ENCODE data around the gene ADAMTS14. TPM values are rescaled to one million over a fixed set of nuclear protein-coding genes. Genes with fewer than 3 reads are reported as not detected.

Gene ADAMTS14
- total RNA-seq, 1 donor from 2014 or later = 1.3 TPM

DNA sequence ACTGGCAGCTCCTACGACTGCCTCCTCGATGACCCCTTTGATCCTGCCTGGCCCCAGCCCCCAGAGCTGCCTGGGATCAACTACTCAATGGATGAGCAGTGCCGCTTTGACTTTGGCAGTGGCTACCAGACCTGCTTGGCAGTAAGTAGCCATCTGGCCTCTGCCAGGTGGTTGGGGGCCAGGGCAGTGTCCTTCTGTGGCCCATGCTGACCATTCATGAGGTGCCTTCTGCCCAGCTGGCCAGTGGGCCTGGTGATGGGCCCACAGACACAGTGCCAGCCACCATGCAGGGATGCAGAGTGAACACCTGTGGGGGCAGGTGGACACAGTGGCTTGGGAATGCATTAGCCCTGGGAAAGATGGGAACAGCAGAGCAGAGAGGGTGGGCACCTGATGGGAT lies 62.9 kb downstream of the ADAMTS14 start:
- Histone ChIP-seq H3K27me3 (ENCODE audit: control insufficient read depth, insufficient read depth, low read length) (peaks cover 2% of the 10 kb centered on the region), H3K4me3 (ENCODE audit: low read depth, low read length) (no peak overlapping the region), H3K36me3 (ENCODE audit: control insufficient read depth, insufficient read depth, low read length) (no peaks in the 10 kb centered on the region)
- DNase-seq (ENCODE audit: low read depth) = no peak
- TF ChIP-seq, protein P1, sequence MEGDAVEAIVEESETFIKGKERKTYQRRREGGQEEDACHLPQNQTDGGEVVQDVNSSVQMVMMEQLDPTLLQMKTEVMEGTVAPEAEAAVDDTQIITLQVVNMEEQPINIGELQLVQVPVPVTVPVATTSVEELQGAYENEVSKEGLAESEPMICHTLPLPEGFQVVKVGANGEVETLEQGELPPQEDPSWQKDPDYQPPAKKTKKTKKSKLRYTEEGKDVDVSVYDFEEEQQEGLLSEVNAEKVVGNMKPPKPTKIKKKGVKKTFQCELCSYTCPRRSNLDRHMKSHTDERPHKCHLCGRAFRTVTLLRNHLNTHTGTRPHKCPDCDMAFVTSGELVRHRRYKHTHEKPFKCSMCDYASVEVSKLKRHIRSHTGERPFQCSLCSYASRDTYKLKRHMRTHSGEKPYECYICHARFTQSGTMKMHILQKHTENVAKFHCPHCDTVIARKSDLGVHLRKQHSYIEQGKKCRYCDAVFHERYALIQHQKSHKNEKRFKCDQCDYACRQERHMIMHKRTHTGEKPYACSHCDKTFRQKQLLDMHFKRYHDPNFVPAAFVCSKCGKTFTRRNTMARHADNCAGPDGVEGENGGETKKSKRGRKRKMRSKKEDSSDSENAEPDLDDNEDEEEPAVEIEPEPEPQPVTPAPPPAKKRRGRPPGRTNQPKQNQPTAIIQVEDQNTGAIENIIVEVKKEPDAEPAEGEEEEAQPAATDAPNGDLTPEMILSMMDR (IDR thresholded peaks at IDR 0.05; ENCODE audit: insufficient read depth, low read length, poor library complexity, severe bottlenecking) = no peak

DNA sequence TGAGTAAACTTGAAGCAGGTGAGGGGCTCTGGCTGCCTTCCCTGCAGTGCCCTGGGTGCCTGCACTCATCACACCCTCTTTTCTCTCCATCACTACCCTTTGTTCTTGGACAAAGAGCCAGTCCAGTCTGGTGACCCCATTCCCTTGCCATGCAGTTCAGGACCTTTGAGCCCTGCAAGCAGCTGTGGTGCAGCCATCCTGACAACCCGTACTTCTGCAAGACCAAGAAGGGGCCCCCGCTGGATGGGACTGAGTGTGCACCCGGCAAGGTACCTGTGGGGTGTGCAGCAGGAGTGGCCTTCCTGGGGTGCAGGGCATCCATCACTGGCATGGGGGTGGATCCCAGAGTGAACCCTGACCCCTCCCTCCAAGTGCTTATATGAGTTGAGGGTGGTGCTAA lies 64.2 kb downstream of the ADAMTS14 start:
- TF ChIP-seq, protein P1 (IDR thresholded peaks at IDR 0.05; ENCODE audit: insufficient read depth, low read length, poor library complexity, severe bottlenecking) = no peak
- peaks cover 2% of the 10 kb centered on the region for H3K27me3 ChIP-seq (ENCODE audit: control insufficient read depth, insufficient read depth, low read length)
- no peak for DNase-seq (ENCODE audit: low read depth)
- H3K36me3 ChIP-seq (ENCODE audit: control insufficient read depth, insufficient read depth, low read length) = no peaks in the 10 kb centered on the region
- H3K4me3 ChIP-seq (ENCODE audit: low read depth, low read length) = no peak overlapping the region

- Histone ChIP-seq H3K27me3 (ENCODE audit: control insufficient read depth, insufficient read depth, low read length) (peaks cover 2% of the 10 kb centered on the region), H3K4me3 (ENCODE audit: low read depth, low read length) (no peak overlapping the region), H3K36me3 (ENCODE audit: control insufficient read depth, insufficient read depth, low read length) (no peaks in the 10 kb centered on the region)
- no peak for DNase-seq (ENCODE audit: low read depth)
- TF ChIP-seq, protein P1 (IDR thresholded peaks at IDR 0.05; ENCODE audit: insufficient read depth, low read length, poor library complexity, severe bottlenecking) = no peak
Measured at GRCh38 chr10:70737250-70737649, 64.9 kb downstream of the ADAMTS14 start.

DNA sequence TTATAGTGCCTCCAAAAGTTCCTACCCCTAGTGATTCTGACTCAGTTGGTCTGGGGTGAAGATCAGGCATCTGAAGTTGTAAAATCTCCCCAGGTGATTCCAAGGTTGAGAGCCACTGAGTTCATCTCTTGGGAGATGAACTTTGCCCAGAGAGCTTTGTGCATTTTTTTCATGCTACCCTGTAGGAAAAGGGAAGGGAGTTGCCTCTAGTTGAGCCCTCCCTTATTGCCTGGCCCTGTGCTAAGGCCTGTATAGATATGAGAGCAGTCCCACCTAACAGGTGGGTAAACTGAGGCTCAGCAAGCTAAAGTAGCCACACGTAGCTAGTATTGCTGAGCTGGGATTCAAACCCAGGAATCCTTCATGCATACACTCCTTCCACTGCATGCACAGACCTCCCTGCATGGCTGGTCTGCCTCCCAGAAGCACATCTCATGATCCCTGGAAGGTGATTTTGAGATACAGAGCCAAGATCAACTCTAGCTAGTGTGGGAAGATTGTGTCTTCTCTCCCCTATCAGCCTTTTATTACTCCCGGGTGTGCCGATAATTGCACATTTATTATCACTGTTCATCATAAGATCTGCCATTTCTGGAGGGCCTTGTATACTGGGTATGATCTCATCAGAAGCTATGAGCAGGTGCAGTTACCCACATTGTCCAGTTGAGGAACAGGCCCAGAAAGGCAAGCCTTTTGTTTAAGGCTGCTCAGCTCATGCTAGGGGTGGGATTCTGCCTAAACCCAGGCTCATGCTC lies 65.9 kb downstream of the ADAMTS14 start:
- Histone ChIP-seq H3K4me3 (ENCODE audit: low read depth, low read length) (no peak overlapping the region), H3K36me3 (ENCODE audit: control insufficient read depth, insufficient read depth, low read length) (no peaks in the 10 kb centered on the region), H3K27me3 (ENCODE audit: control insufficient read depth, insufficient read depth, low read length) (peaks cover 2% of the 10 kb centered on the region)
- TF ChIP-seq, protein P1 (IDR thresholded peaks at IDR 0.05; ENCODE audit: insufficient read depth, low read length, poor library complexity, severe bottlenecking) = no peak
- no peak for DNase-seq (ENCODE audit: low read depth)

GRCh38 chr10:70738761-70739121 lies 66.4 kb downstream of the ADAMTS14 start:
- no peaks in the 10 kb centered on the region for H3K36me3 ChIP-seq (ENCODE audit: control insufficient read depth, insufficient read depth, low read length)
- no peak overlapping the region for H3K4me3 ChIP-seq (ENCODE audit: low read depth, low read length)
- H3K27me3 ChIP-seq (ENCODE audit: control insufficient read depth, insufficient read depth, low read length) = no peaks in the 10 kb centered on the region
- DNase-seq (ENCODE audit: low read depth) = no peak
- TF ChIP-seq, protein P1 (IDR thresholded peaks at IDR 0.05; ENCODE audit: insufficient read depth, low read length, poor library complexity, severe bottlenecking) = no peak

Data from kidney epithelial cell (primary cell).